HCT116 (cell line): ENCODE results near the gene DDRGK1. TPM values are rescaled to one million over a fixed set of nuclear protein-coding genes. Genes with fewer than 3 reads are reported as not detected.

Experiments
- CEBPB ChIP-seq: IDR thresholded peaks from 2 replicates; pipeline ENCODE4 v1.6.1; 2012; ENCODE audit warnings: low read depth
- EGR1 ChIP-seq: IDR thresholded peaks from 2 replicates; pipeline ENCODE4 v1.6.1; 2012; ENCODE audit warnings: low read depth
- EZH2 ChIP-seq: fragments of 200-600 bp; sonication (generic); IDR thresholded peaks from 2 replicates; pipeline ENCODE4 v1.6.1; 2017; ENCODE audit warnings: antibody characterized with exemption, mixed run types
- JUND ChIP-seq: IDR thresholded peaks from 2 replicates; pipeline ENCODE4 v1.6.1; 2012
- POLR2AphosphoS5 ChIP-seq: IDR thresholded peaks from 2 replicates; pipeline ENCODE4 v1.6.1; 2011; ENCODE audit warnings: mild to moderate bottlenecking, low read depth, low read length, moderate library complexity
- SRF ChIP-seq: IDR thresholded peaks from 2 replicates; pipeline ENCODE4 v1.6.1; 2012; ENCODE audit warnings: low read depth
- YY1 ChIP-seq: IDR thresholded peaks from 2 replicates; pipeline ENCODE4 v1.6.1; 2011; ENCODE audit warnings: low read length, low read depth, moderate library complexity, mild to moderate bottlenecking; ENCODE audit not compliant: insufficient replicate concordance; ENCODE audit errors: extremely low read depth
- ZNF274 ChIP-seq: fragments of 200-500 bp; sonication (Bioruptor generic); IDR thresholded peaks from 2 replicates; pipeline ENCODE4 v1.6.1; 2014; ENCODE audit warnings: mild to moderate bottlenecking, low read depth, low read length, inconsistent platforms
- total RNA-seq: library from RNA; stranded (reverse); gene quantifications from one replicate; pipeline ENCODE4 v1.2.1, GENCODE V29; 2021; ENCODE audit not compliant: unreplicated experiment
- TF ChIP-seq, protein P1 (sequence below): IDR thresholded peaks from 2 replicates; pipeline ENCODE4 v1.6.1; 2012
- TF ChIP-seq, protein P2 (sequence below), 3 experiments: fragments of 200-600 bp in 1 of 3; sonication (generic) in 1 of 3; IDR thresholded peaks in 2 of 3; conservative IDR thresholded peaks in 1 of 3; 2 replicates each; pipeline ENCODE4 v1.5.1; 2012 to 2017; ENCODE audit warnings: low read depth in 2 of 3, low read length in 2 of 3, antibody characterized with exemption in 1 of 3, borderline replicate concordance in 1 of 3, control low read depth in 1 of 3, mild to moderate bottlenecking in 1 of 3, mixed read lengths in 1 of 3, mixed run types in 1 of 3, moderate library complexity in 1 of 3; ENCODE audit not compliant: insufficient read depth in 1 of 3

Gene DDRGK1
- total RNA-seq, 1 experiment from 2014 or later, result 45.8 TPM

DNA sequence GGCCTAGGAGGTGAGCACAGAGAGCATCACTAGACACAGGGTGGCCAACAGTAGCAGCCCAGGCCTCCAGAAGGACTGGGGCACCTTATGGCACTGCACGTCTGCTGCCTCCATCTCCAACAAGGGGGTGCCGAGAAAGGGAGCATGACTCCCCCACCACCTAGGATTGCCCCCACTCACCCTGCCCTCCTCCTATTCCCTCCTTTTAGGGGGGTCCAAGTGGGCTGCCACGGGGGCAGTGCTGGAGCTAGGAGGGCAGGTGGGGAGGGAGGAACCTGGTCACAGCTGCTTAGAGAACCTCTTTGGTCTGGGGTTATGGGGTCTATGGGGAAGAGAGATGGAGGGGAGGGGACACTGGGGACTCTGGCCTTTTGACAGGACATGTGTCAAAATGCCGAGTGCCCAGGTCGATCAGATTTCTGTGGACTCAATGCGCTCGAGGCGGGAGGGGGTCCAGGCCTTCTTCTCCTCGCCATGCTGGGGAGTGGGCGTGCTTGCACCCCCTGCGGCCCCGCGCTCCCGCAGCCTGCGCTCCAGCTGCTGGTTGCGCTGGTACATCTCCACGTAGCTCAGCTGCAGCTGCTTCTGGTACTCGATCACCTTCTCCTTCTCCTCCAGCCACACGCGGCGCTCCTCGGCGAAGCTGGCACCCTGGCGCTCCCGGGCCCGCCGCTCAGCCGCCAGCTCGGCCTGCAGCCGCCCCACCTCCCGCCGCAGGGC, 40.3 kb downstream of the DDRGK1 start (continued):
- TF ChIP-seq, protein P1, sequence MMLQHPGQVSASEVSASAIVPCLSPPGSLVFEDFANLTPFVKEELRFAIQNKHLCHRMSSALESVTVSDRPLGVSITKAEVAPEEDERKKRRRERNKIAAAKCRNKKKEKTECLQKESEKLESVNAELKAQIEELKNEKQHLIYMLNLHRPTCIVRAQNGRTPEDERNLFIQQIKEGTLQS, result no peak
- TF ChIP-seq POLR2AphosphoS5 (no peak), EGR1 (no peak), CEBPB (no peak), JUND (no peak), ZNF274 (no peak), SRF (no peak), YY1 (no peak), EZH2 (no peak)
- TF ChIP-seq, protein P2, sequence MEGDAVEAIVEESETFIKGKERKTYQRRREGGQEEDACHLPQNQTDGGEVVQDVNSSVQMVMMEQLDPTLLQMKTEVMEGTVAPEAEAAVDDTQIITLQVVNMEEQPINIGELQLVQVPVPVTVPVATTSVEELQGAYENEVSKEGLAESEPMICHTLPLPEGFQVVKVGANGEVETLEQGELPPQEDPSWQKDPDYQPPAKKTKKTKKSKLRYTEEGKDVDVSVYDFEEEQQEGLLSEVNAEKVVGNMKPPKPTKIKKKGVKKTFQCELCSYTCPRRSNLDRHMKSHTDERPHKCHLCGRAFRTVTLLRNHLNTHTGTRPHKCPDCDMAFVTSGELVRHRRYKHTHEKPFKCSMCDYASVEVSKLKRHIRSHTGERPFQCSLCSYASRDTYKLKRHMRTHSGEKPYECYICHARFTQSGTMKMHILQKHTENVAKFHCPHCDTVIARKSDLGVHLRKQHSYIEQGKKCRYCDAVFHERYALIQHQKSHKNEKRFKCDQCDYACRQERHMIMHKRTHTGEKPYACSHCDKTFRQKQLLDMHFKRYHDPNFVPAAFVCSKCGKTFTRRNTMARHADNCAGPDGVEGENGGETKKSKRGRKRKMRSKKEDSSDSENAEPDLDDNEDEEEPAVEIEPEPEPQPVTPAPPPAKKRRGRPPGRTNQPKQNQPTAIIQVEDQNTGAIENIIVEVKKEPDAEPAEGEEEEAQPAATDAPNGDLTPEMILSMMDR (IDR thresholded peaks at IDR 0.05 in 2 of 3, conservative IDR thresholded peaks at IDR 0.05 in 1 of 3; ENCODE audit: borderline replicate concordance in 1 of 3, insufficient read depth in 1 of 3, low read depth in 2 of 3, low read length in 2 of 3), result no peak
- TF ChIP-seq, all 23 proteins: peak for 0
